ENCODE results near the gene GABRP. TPM values are rescaled to one million over a fixed set of nuclear protein-coding genes. Genes with fewer than 3 reads are reported as not detected.

The GABRP gene
- total and polyA plus RNA-seq, 4 donors = 0.08 to 0.17 TPM; not detected in 2

GRCh38 chr5:170751631-170752030 is 31.9 kb upstream of the GABRP start:
- no peaks in the 10 kb centered on the region for H3K4me1 ChIP-seq (ENCODE audit: control insufficient read depth in 4 of 4, insufficient read depth in 4 of 4, low read length in 3 of 4)
- 83% methylated on average over 11 of the region's 11 CpGs for WGBS

More at GRCh38 chr5:170751631-170752030, 31.9 kb upstream of the GABRP start:
- Histone ChIP-seq H3K4me3 (ENCODE audit: low read depth in 1 of 3, low read length in 3 of 3) (no peak overlapping the region), H3K9ac (ENCODE audit: low read depth in 1 of 2, low read length in 2 of 2) (no peak overlapping the region), H3K27ac (ENCODE audit: low read depth in 1 of 2, low read length in 2 of 2) (peak overlapping the region in 1 of 2 donors; percentile 27), H3K9me3 (ENCODE audit: control insufficient read depth in 4 of 4, low read length in 3 of 4) (no peaks in the 10 kb centered on the region), H3K36me3 (ENCODE audit: control insufficient read depth in 4 of 4, insufficient read depth in 3 of 4, low read depth in 1 of 4, low read length in 3 of 4) (no peaks in the 10 kb centered on the region), H3K27me3 (ENCODE audit: control insufficient read depth in 4 of 4, insufficient read depth in 4 of 4, low read length in 3 of 4) (peaks cover 0 to 9% (median 2%) of the 10 kb centered on the region in 4 donors)
- no peak for DNase-seq (ENCODE audit: low spot score)
- TF ChIP-seq EGR1 (IDR thresholded peaks at IDR 0.05; ENCODE audit: low read depth in 2 of 2) = no peak
- no peak for TF ChIP-seq FOXA2 (IDR thresholded peaks at IDR 0.05)
- no peak for TF ChIP-seq HNF4A (conservative IDR thresholded peaks at IDR 0.05)
- TF ChIP-seq RXRA (IDR thresholded peaks at IDR 0.05) = no peak
- TF ChIP-seq ZBTB33 (IDR thresholded peaks at IDR 0.05) = no peak
- TF ChIP-seq RAD21 (IDR thresholded peaks at IDR 0.05) = no peak
- TF ChIP-seq CTCF (IDR thresholded peaks at IDR 0.05; ENCODE audit: low read depth, low read length, missing input control) = no peak
- TF ChIP-seq HNF4G (IDR thresholded peaks at IDR 0.05) = no peak
- no peak for TF ChIP-seq MAX (IDR thresholded peaks at IDR 0.05)
- no peak for TF ChIP-seq ATF3 (IDR thresholded peaks at IDR 0.05)
- TF ChIP-seq SP1 (IDR thresholded peaks at IDR 0.05) = no peak
- TF ChIP-seq REST (IDR thresholded peaks at IDR 0.05) = no peak
- TF ChIP-seq FOXA1 (IDR thresholded peaks at IDR 0.05) = no peak
